ENCODE results near the gene GADL1. TPM values are rescaled to one million over a fixed set of nuclear protein-coding genes. Genes with fewer than 3 reads are reported as not detected.

The GADL1 gene
- polyA plus RNA-seq, 1 donor (not counting 4 experiments of a cell fraction or from before 2014, with no cell fraction given) = not detected

DNA sequence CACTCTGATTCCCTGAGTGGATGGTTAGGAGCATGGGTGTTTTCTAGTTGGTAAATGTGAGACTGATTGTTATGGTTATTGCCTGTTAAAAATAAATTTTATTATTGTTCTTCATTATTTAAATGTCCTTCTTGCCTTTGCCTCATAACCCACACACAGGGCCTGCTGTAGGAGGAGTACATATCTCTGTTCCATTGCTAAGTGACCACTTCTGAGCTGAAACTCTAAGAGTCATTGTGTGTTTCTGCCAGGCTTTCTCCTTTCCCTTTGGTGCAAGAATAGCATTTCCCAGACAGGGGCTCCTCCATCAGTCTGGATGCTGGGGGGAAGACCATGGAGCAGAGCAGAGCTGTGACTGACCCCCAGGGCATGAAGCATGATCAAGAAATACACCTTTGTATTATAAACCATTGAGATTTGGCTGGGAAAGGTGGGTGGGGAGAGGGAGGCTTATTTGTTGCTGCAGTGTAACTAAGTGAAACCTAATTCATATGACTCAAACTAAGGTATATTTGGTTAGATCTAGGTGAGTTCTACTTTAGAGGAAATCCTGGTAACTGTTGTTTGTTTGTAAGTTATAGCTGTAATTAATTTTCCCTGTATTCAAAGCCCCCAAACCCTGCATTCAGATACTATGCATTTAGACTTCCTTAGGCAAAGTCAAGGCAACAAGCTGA is 150.7 kb downstream of the GADL1 start:
- Histone ChIP-seq H2AFZ (ENCODE audit: control insufficient read depth, low read length) (no peak overlapping the region), H3K27ac (ENCODE audit: control insufficient read depth, insufficient read depth, low read length) (no peak overlapping the region)
- no peak for FAIRE-seq

DNA sequence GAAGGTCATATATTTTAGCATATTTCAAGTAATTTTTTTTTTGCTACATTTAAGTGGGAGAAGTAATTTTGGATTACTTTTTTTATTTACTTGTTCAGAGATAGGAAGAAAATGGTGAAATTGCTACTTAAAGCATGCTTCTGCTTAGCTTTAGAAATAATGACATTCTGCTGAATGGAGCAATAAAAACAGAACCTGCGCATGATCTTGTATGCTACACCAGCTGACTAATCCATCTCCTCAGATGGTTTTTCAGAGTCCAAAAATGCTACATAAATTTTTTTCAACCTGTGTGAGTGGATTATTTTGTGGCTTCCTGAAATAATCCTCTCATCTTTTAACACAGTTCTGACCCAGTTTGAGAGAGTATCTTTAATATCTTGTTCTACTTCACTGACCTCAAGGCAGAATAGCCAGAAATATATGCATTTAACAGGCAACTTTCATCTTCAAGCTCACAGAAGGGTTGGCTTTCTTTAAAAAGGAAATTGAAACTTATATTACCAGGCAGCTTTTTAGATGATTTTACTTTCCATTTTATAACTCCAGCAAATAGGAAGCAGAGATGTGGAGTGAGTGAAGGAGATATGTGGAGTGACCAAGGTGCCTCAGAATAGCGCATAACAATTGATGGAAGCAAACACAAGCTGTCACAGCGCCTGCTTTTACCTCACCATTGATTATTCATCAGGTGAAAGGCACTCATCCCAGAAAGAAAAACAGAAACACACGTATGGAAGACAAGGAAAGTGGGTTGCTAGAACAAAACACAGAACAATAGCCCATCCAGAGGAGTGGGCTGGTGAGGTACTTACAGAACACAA is 151.5 kb downstream of the GADL1 start:
- no peak overlapping the region for H3K27ac ChIP-seq (ENCODE audit: control insufficient read depth, insufficient read depth, low read length)
- no peak overlapping the region for H3K4me3 ChIP-seq (ENCODE audit: control insufficient read depth in 2 of 3, extremely low read depth in 1 of 3, insufficient read depth in 2 of 3, low read depth in 1 of 3, low read length in 3 of 3)
- DNase-seq (ENCODE audit: low read depth, low spot score) (no peak), FAIRE-seq (no peak)
- no peaks in the 10 kb centered on the region for H3K9me1 ChIP-seq (ENCODE audit: control insufficient read depth, extremely low read depth, insufficient read depth, low read length)
- no peak for TF ChIP-seq EZH2 (IDR thresholded peaks at IDR 0.05; ENCODE audit: low read length)
- TF ChIP-seq, protein P1, sequence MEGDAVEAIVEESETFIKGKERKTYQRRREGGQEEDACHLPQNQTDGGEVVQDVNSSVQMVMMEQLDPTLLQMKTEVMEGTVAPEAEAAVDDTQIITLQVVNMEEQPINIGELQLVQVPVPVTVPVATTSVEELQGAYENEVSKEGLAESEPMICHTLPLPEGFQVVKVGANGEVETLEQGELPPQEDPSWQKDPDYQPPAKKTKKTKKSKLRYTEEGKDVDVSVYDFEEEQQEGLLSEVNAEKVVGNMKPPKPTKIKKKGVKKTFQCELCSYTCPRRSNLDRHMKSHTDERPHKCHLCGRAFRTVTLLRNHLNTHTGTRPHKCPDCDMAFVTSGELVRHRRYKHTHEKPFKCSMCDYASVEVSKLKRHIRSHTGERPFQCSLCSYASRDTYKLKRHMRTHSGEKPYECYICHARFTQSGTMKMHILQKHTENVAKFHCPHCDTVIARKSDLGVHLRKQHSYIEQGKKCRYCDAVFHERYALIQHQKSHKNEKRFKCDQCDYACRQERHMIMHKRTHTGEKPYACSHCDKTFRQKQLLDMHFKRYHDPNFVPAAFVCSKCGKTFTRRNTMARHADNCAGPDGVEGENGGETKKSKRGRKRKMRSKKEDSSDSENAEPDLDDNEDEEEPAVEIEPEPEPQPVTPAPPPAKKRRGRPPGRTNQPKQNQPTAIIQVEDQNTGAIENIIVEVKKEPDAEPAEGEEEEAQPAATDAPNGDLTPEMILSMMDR (optimal IDR thresholded peaks at IDR 0.05 in 1 of 3, IDR thresholded peaks at IDR 0.05 in 1 of 3, conservative IDR thresholded peaks at IDR 0.05 in 1 of 3; ENCODE audit: extremely low read depth in 1 of 3, insufficient read depth in 2 of 3, low read length in 3 of 3) = no peak
- H2AFZ ChIP-seq (ENCODE audit: control insufficient read depth, low read length) = no peak overlapping the region
- H3K9ac ChIP-seq (ENCODE audit: control insufficient read depth, extremely low read depth, insufficient read depth, low read length) = no peak overlapping the region
- H3K4me2 ChIP-seq (ENCODE audit: control insufficient read depth, extremely low read depth, insufficient read depth, low read depth, low read length) = no peak overlapping the region
- H3K79me2 ChIP-seq (ENCODE audit: control insufficient read depth, insufficient read depth, low read length) = no peaks in the 10 kb centered on the region
- no peaks in the 10 kb centered on the region for H3K36me3 ChIP-seq (ENCODE audit: control insufficient read depth in 2 of 2, extremely low read depth in 1 of 2, insufficient read depth in 2 of 2, low read length in 2 of 2)
- H4K20me1 ChIP-seq (ENCODE audit: control insufficient read depth, extremely low read depth, insufficient read depth, low read length) = no peaks in the 10 kb centered on the region
- H3K9me3 ChIP-seq (ENCODE audit: control insufficient read depth, low read depth, low read length) = no peaks in the 10 kb centered on the region
- peaks cover 5% of the 10 kb centered on the region for H3K4me1 ChIP-seq (ENCODE audit: control insufficient read depth, extremely low read depth, insufficient read depth, low read length)
- dilution Hi-C loops (cut with MboI; ENCODE audit: extremely low pct_ligation_motif_present, low sequenced_read_pairs) = no loop called here
- H3K27me3 ChIP-seq (ENCODE audit: control insufficient read depth, extremely low read depth, insufficient read depth, low read length) = no peaks in the 10 kb centered on the region

More for the DNA sequence above, 150.7 kb downstream of the GADL1 start:
- Histone ChIP-seq H3K79me2 (ENCODE audit: control insufficient read depth, insufficient read depth, low read length) (no peaks in the 10 kb centered on the region), H3K36me3 (ENCODE audit: control insufficient read depth in 2 of 2, extremely low read depth in 1 of 2, insufficient read depth in 2 of 2, low read length in 2 of 2) (no peaks in the 10 kb centered on the region), H3K9ac (ENCODE audit: control insufficient read depth, extremely low read depth, insufficient read depth, low read length) (no peak overlapping the region), H3K9me1 (ENCODE audit: control insufficient read depth, extremely low read depth, insufficient read depth, low read length) (no peaks in the 10 kb centered on the region), H3K4me1 (ENCODE audit: control insufficient read depth, extremely low read depth, insufficient read depth, low read length) (peaks cover 5% of the 10 kb centered on the region), H3K4me3 (ENCODE audit: control insufficient read depth in 2 of 3, extremely low read depth in 1 of 3, insufficient read depth in 2 of 3, low read depth in 1 of 3, low read length in 3 of 3) (no peak overlapping the region), H4K20me1 (ENCODE audit: control insufficient read depth, extremely low read depth, insufficient read depth, low read length) (no peaks in the 10 kb centered on the region), H3K4me2 (ENCODE audit: control insufficient read depth, extremely low read depth, insufficient read depth, low read depth, low read length) (no peak overlapping the region), H3K9me3 (ENCODE audit: control insufficient read depth, low read depth, low read length) (no peaks in the 10 kb centered on the region), H3K27me3 (ENCODE audit: control insufficient read depth, extremely low read depth, insufficient read depth, low read length) (no peaks in the 10 kb centered on the region)
- DNase-seq (ENCODE audit: low read depth, low spot score) = no peak
- TF ChIP-seq, protein P1 (optimal IDR thresholded peaks at IDR 0.05 in 1 of 3, IDR thresholded peaks at IDR 0.05 in 1 of 3, conservative IDR thresholded peaks at IDR 0.05 in 1 of 3; ENCODE audit: extremely low read depth in 1 of 3, insufficient read depth in 2 of 3, low read length in 3 of 3) = no peak
- no peak for TF ChIP-seq EZH2 (IDR thresholded peaks at IDR 0.05; ENCODE audit: low read length)
- dilution Hi-C loops (cut with MboI; ENCODE audit: extremely low pct_ligation_motif_present, low sequenced_read_pairs) = no loop called here
